Vagina (tissue), 2 donors: ENCODE results near the gene ZNF133.

Source experiments
- CTCF ChIP-seq, 3 experiments: fragments of 450-650 bp in 2 of 3; fragments of 200-600 bp in 1 of 3; sonication (generic) in 1 of 3; IDR thresholded peaks; one replicate each; pipeline ENCODE4 v1.5.1; 2017 to 2019; ENCODE audit warnings: antibody characterized with exemption in 3 of 3, mild to moderate bottlenecking in 2 of 3, moderate library complexity in 2 of 3
- POLR2A ChIP-seq, 2 donors: fragments of 450-650 bp; IDR thresholded peaks; one replicate each; pipeline ENCODE4 v1.6.1; 2017; ENCODE audit warnings: antibody characterized with exemption in 2 of 2, mild to moderate bottlenecking in 2 of 2, moderate library complexity in 2 of 2
- POLR2AphosphoS5 ChIP-seq, 2 donors: sonication (generic); formaldehyde crosslinking; IDR thresholded peaks; one replicate each; pipeline ENCODE4 v1.9.0; 2017; ENCODE audit warnings: antibody characterized with exemption in 2 of 2, mild to moderate bottlenecking in 2 of 2, low read depth in 1 of 2; ENCODE audit not compliant: insufficient read depth in 1 of 2

- no peak for TF ChIP-seq POLR2AphosphoS5 (IDR thresholded peaks at IDR 0.05; ENCODE audit: insufficient read depth in 1 of 2, low read depth in 1 of 2)
- TF ChIP-seq CTCF (IDR thresholded peaks at IDR 0.05): no peak
- TF ChIP-seq POLR2A (IDR thresholded peaks at IDR 0.05): no peak
These were observed 15.9 kb upstream of the ZNF133 start for GRCh38 chr20:18272451-18272850.
